PC-3 (cell line): ENCODE measurements around the gene SKIDA1. TPM values are rescaled to one million over a fixed set of nuclear protein-coding genes. Genes with fewer than 3 reads are reported as not detected.

Source experiments
- ATAC-seq: fragments of 200-7000 bp; cut with Tn5 transposase; 2 replicates; pipeline ENCODE4 v1.9.1; 2020; ENCODE audit warnings: mild to moderate bottlenecking, moderate library complexity
- BruUV-seq: library from RNA; stranded (reverse); fragments of 400-500 nt; replicated peaks from 2 replicates; lab custom pipeline; 2021; lab: Mats Ljungman, UMichigan
- CTCF ChIA-PET: fragments of 300-600 bp; sonication (Branson Sonifier 250); formaldehyde crosslinking; loops from one replicate; lab custom pipeline; 2022; ENCODE audit warnings: antibody characterized with exemption; lab: Charles Lee
- POLR2A ChIA-PET: fragments of 300-600 bp; sonication (Branson Sonifier 250); formaldehyde crosslinking; loops from one replicate; lab custom pipeline; 2022; ENCODE audit warnings: antibody characterized with exemption; ENCODE audit not compliant: unreplicated experiment; lab: Charles Lee
- DNase-seq: peaks from one replicate; pipeline ENCODE4 v3.0.0-alpha.2; 2015
- H2AFZ ChIP-seq: fragments of 300-600 bp; sonication (generic); 2 replicates; pipeline ENCODE4 v1.6.0; 2016; ENCODE audit warnings: antibody characterized with exemption, low read length
- H3F3A ChIP-seq: fragments of 300-600 bp; sonication (generic); one replicate; pipeline ENCODE4 v1.6.0; 2017; ENCODE audit warnings: antibody characterized with exemption, low read length, control low read depth, mild to moderate bottlenecking; ENCODE audit not compliant: unreplicated experiment
- H3K27ac ChIP-seq: fragments of 300-600 bp; sonication (generic); 2 replicates; pipeline ENCODE4 v1.5.1; 2016; ENCODE audit warnings: mild to moderate bottlenecking, low read length
- H3K27me3 ChIP-seq: fragments of 300-600 bp; sonication (generic); 2 replicates; pipeline ENCODE4 v1.6.1; 2016; ENCODE audit warnings: low read length, mixed read lengths
- H3K36me3 ChIP-seq: fragments of 300-600 bp; sonication (generic); 2 replicates; pipeline ENCODE4 v1.6.1; 2016; ENCODE audit warnings: low read depth, mixed run types, low read length, mixed read lengths
- H3K4me1 ChIP-seq: fragments of 300-600 bp; sonication (generic); 2 replicates; pipeline ENCODE4 v1.5.1; 2016; ENCODE audit warnings: low read length; ENCODE audit not compliant: insufficient read depth
- H3K4me2 ChIP-seq: fragments of 300-600 bp; sonication (generic); 2 replicates; pipeline ENCODE4 v1.6.0; 2016; ENCODE audit warnings: low read length
- H3K4me3 ChIP-seq: fragments of 300-600 bp; sonication (generic); 2 replicates; pipeline ENCODE4 v1.5.1; 2016; ENCODE audit warnings: mild to moderate bottlenecking, low read length, mixed read lengths
- H3K79me2 ChIP-seq: fragments of 300-600 bp; sonication (generic); 2 replicates; pipeline ENCODE4 v1.6.1; 2017; ENCODE audit warnings: low read length, mixed read lengths
- H3K9ac ChIP-seq: fragments of 300-600 bp; sonication (generic); 2 replicates; pipeline ENCODE4 v1.6.0; 2016; ENCODE audit warnings: mild to moderate bottlenecking, low read length
- H3K9me2 ChIP-seq: fragments of 300-600 bp; sonication (generic); replicated peaks from 2 replicates; pipeline ENCODE4 v1.6.1; 2016; ENCODE audit warnings: mixed run types, low read length, mixed read lengths
- H3K9me3 ChIP-seq: fragments of 300-600 bp; sonication (generic); 2 replicates; pipeline ENCODE4 v1.6.1; 2016; ENCODE audit warnings: low read length, mixed read lengths
- H4K20me1 ChIP-seq: fragments of 300-600 bp; sonication (generic); 2 replicates; pipeline ENCODE4 v1.6.1; 2016; ENCODE audit warnings: low read length, mixed read lengths
- EZH2 ChIP-seq: fragments of 300-600 bp; sonication (generic); IDR thresholded peaks from one replicate; pipeline ENCODE4 v1.6.1; 2017; ENCODE audit warnings: antibody characterized with exemption, mild to moderate bottlenecking, low read length; ENCODE audit not compliant: unreplicated experiment
- EZH2phosphoT487 ChIP-seq: fragments of 300-600 bp; sonication (generic); IDR thresholded peaks from 2 replicates; pipeline ENCODE4 v1.6.1; 2018; ENCODE audit warnings: mild to moderate bottlenecking, antibody characterized with exemption, low read length, borderline replicate concordance
- intact Hi-C: fragments of 100-400 bp; cut with micrococcal nuclease; formaldehyde crosslinking; loops from 2 replicates; pipeline ENCODE4 v1.9.0; 2023
- total RNA-seq: library from RNA; depleted of rRNA; stranded (reverse); fragments of >200 nt; gene quantifications from 2 replicates; pipeline ENCODE4 v1.2.3, GENCODE V29; 2014
- TF ChIP-seq, protein P1 (sequence below): fragments of 300-600 bp; sonication (generic); conservative IDR thresholded peaks from 2 replicates; pipeline ENCODE4 v1.5.1; 2017; ENCODE audit warnings: antibody characterized with exemption, low read depth, mild to moderate bottlenecking, low read length

Gene SKIDA1
- total RNA-seq, 1 experiment from 2014 or later = 0.26 TPM

DNA sequence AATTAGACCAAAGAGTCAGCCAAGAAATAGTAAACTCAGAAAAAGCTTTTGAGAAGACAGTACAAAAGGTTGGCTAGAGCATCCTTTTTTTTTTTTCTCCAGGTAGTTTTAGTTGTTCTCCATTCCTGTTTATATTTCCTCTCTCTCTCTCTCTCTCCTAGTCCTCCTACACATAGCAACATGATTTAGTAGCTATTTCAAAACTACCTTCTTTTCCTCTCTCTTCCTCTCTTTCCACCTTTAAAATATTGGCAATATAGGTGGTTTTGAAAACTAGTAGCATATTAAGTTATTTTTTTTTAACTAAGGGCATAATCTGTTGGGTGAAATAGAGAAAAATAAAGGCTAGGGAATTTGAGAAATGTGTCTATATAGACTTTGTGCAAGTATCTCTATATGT, 5.0 kb downstream of the SKIDA1 start:
- CTCF ChIA-PET = no interaction called here
- Histone ChIP-seq H4K20me1 (no peaks in the 10 kb centered on the region), H3K27ac (no peak overlapping the region)

DNA sequence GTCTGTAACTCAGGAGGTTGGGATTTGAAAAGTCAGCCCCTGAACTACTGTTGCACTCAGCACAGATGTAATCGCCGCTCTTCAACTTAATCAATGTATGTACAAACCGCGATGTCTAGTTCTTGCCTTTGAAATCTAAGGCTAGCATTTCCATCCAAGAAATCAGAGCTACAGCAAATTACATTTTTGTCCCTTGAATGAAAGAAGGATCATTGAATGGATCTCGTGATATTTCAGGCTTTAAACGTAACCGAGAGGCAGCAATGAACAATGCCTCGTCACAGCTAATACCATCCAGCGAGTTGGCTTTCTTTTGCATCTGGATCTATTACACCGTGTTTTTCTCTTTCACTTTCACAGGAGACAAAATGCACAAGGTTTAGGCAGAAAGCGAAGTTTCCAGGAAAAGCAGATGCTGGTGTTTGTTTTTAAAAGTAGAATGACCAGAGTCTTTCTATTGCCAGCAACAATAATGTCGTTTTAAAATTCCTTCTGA, 5.5 kb downstream of the SKIDA1 start:
- ChIA-PET POLR2A (no interaction called here), CTCF (no interaction called here)
- intact Hi-C loops = loop anchor here (10.0 kb wide), 2 partner anchors 205 to 355 kb away; no protein-coding TSS in a partner anchor
- Histone ChIP-seq H3K4me3 (peak overlapping the region; percentile 86), H3K9me2 (no peaks in the 10 kb centered on the region), H3K27me3 (no peaks in the 10 kb centered on the region), H4K20me1 (no peaks in the 10 kb centered on the region), H3K4me2 (peak overlapping the region; percentile 96), H3K79me2 (no peaks in the 10 kb centered on the region), H3F3A (no peaks in the 10 kb centered on the region), H3K36me3 (no peaks in the 10 kb centered on the region), H3K27ac (no peak overlapping the region), H2AFZ (peak overlapping the region; percentile 82), H3K4me1 (peaks cover 18% of the 10 kb centered on the region), H3K9ac (no peak overlapping the region), H3K9me3 (no peaks in the 10 kb centered on the region)
- BruUV-seq = no TSS peak
- no peak for TF ChIP-seq EZH2
- TF ChIP-seq, protein P1, sequence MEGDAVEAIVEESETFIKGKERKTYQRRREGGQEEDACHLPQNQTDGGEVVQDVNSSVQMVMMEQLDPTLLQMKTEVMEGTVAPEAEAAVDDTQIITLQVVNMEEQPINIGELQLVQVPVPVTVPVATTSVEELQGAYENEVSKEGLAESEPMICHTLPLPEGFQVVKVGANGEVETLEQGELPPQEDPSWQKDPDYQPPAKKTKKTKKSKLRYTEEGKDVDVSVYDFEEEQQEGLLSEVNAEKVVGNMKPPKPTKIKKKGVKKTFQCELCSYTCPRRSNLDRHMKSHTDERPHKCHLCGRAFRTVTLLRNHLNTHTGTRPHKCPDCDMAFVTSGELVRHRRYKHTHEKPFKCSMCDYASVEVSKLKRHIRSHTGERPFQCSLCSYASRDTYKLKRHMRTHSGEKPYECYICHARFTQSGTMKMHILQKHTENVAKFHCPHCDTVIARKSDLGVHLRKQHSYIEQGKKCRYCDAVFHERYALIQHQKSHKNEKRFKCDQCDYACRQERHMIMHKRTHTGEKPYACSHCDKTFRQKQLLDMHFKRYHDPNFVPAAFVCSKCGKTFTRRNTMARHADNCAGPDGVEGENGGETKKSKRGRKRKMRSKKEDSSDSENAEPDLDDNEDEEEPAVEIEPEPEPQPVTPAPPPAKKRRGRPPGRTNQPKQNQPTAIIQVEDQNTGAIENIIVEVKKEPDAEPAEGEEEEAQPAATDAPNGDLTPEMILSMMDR = no peak
- no peak for TF ChIP-seq EZH2phosphoT487
- ATAC-seq (no peak), DNase-seq (peak; percentile 10)

More for the DNA sequence above, 5.0 kb downstream of the SKIDA1 start:
- ATAC-seq = no peak
- Histone ChIP-seq H3K9me3 (no peaks in the 10 kb centered on the region), H3K79me2 (no peaks in the 10 kb centered on the region), H3K4me2 (no peak overlapping the region), H3F3A (no peaks in the 10 kb centered on the region), H3K9ac (no peak overlapping the region), H3K36me3 (no peaks in the 10 kb centered on the region), H3K4me3 (no peak overlapping the region), H3K27me3 (no peaks in the 10 kb centered on the region), H2AFZ (no peak overlapping the region), H3K9me2 (no peaks in the 10 kb centered on the region), H3K4me1 (peaks cover 22% of the 10 kb centered on the region)
- DNase-seq = no peak
- BruUV-seq = no TSS peak
- intact Hi-C loops = loop anchor here (10.0 kb wide), 2 partner anchors 204 to 356 kb away; no protein-coding TSS in a partner anchor
- no peak for TF ChIP-seq EZH2
- TF ChIP-seq EZH2phosphoT487 = no peak
- TF ChIP-seq, protein P1 = no peak
- POLR2A ChIA-PET = no interaction called here

DNA sequence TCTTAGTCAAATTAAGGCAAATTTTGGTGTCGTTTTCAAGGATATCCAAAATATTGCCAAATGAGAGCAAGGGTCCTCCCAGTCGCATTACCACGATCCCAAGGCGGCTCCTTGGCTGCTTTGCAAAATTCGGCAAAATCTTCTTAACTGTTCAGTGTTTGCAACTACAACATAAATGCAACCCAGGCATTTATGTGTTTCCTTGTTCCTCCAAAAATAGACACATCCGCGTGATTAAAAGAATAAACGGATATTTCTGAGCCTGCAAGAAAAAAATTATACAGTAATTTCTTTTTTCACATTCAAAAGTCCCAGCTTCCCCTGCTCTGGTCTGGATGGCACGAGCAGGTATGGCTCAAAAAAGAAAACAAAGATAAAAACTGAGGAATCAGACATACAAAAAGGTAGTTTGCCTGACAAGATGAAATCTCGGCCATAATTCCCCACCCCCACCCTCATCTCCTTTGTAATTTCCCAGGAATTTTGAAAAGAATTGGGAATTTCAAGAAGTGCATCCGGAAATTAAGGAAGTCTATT, 6.0 kb downstream of the SKIDA1 start:
- Histone ChIP-seq H2AFZ (peak overlapping the region; percentile 85), H3K4me2 (peak overlapping the region; percentile 96), H3K4me3 (peak overlapping the region; percentile 86), H3K27ac (no peak overlapping the region), H3K27me3 (no peaks in the 10 kb centered on the region), H3K9me2 (no peaks in the 10 kb centered on the region), H3F3A (no peaks in the 10 kb centered on the region), H3K4me1 (peaks cover 17% of the 10 kb centered on the region), H4K20me1 (no peaks in the 10 kb centered on the region), H3K79me2 (no peaks in the 10 kb centered on the region), H3K9ac (no peak overlapping the region), H3K36me3 (no peaks in the 10 kb centered on the region), H3K9me3 (no peaks in the 10 kb centered on the region)
- POLR2A ChIA-PET = no interaction called here
- intact Hi-C loops = no loop called here
- DNase-seq (no peak), ATAC-seq (no peak)
- CTCF ChIA-PET = no interaction called here
- no TSS peak for BruUV-seq
- no peak for TF ChIP-seq EZH2
- TF ChIP-seq, protein P1 = no peak
- no peak for TF ChIP-seq EZH2phosphoT487
